NCI-H748 treated with DMSO at 0.1 percent for 48 hours (cell line): ENCODE results near the gene TDRD5.

Experiments
- DNase-seq: peaks from one replicate; lab custom pipeline; 2025; lab: John Stamatoyannopoulos, UW

Gene TDRD5, protein sequence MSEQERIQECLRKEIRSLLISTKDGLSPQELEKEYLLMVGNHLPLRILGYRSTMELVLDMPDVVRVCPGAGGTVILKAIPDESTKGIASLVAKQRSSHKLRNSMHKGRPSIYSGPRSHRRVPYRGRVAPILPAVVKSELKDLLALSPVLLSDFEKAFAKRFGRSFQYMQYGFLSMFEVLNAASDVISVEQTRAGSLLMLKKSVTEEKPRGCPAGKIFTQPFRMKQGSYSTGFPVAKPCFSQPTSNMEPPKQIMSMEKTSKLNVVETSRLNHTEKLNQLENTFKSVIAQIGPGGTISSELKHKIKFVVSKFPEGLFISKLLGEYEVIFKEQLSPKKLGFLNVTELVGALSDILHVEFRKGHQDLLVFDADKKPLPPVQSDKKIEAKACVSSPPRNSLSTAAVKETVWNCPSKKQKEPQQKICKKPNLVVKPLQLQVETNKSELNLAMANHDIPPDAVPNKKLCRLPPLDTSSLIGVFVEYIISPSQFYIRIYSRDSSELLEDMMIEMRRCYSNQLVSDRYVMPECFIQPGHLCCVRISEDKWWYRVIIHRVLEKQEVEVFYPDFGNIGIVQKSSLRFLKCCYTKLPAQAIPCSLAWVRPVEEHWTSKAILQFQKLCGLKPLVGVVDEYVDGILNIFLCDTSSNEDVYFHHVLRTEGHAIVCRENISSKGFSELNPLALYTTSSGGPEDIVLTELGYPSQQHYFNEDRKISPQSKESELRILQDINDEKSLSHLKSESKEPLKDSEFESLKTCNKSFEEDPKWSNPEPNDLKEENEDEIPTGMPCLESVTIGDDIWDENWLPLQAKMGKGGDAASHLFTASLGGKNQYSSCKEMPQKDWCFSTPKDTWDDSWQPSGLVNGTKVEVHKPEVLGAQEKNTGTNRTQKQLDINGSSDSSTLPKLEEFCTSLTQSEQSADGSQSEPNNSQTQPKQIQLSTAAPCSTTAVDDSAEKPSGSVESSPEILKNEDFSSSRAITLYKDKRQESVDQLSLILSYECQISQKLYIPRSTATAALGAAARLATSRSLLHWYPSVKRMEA

GRCh38 chr1:179591592-179592580 lies at the start of gene TDRD5:
Gene TDRD5 (plus strand): TSS chr1:179591832. CDS start chr1:179592616, 784 bp downstream.
- no peak for DNase-seq

GRCh38 chr1:179545321-179545720 lies 46.3 kb upstream of the TDRD5 start:
- no peak for DNase-seq

DNA sequence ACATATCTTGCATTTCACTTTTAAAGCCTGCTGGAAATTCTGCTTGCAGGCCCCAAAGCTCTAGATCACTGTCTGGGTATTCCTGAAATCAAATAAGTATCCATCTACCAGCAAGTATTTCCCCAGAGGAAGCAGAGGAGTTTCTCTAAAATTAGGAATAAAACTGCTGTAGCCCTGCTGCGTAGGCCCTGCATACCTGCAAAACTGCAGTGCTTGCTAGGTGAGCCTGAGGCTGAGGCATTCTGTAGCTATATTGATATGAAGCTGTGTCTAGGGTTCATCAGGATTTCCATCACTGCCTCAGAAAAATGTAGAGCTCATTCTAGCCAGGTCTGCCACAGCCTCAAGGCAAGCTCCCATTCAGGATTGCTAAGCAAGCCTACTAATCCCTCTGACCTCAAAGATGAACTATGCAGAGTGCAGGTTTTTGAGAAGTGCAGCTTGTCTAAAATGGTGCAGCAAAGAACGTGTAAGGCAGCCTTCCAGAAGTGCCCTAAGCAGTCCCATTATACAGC lies 44.6 kb upstream of the TDRD5 start:
- no peak for DNase-seq

- no peak for DNase-seq
Measured at GRCh38 chr1:179548666-179549367, 42.8 kb upstream of the TDRD5 start.

- no peak for DNase-seq
Measured at GRCh38 chr1:179549368-179549700, 42.3 kb upstream of the TDRD5 start.

DNA sequence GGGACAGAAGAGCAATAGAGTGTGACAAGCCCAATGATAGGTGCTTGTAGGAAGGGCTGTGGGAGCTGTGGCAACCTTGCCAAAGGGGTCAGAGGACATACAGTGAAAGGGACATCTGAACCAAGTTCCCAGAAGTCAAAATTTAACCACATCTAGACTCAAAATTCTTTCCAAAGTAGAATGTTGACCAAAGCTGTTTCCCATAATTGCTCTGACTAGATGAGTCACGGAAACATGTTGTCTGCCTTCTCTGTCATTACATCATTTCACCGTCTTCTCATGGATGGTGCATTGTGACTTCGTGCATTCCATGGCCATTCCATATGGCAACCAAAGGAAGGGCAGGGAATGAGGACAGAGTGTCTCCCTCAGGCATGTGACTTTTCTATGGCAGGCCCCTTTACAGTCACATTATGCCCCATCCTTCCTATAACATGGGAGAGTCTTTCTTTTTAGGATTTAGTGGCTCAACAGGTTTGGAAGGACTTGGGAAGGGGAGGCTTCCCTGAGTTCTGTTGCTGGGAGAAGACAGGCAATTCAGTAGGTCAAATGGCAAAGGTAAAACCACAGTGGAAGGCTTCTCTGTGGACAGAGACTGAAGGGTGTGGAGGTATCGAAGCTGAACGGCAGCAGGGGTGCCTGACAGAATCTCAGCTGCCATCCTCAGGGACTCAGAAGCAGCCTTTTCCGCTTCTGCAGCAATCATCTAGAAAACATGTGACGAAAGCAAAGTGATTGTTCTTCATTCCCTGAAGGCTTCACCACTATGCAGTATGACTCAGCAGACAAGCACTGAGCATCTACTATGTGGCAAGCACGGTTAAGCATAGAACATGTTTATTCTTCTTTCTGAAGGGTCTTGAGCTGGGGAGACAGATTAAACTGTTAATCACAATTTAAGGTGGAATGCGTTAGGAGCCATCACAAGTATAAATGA lies 40.6 kb upstream of the TDRD5 start:
- DNase-seq, result no peak

DNA sequence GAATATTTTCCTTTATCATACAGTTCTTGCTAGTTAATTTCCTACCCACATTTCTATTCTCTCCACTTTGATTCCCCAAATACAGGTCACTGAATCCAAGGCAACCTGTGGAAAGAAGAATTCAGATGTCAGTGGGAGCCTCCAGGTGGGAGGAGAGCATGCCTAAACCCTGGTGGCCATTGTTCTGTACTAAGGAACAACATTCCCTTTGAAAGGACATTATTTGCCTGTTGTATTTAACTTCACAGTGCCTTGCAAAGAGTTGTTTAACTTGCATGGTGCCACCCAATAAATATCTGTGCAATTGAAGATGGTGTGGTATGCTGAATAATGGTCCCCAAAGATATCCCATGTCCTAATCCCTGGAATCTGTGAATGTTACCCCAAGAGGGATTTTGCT lies 37.2 kb upstream of the TDRD5 start:
- DNase-seq, result no peak

DNA sequence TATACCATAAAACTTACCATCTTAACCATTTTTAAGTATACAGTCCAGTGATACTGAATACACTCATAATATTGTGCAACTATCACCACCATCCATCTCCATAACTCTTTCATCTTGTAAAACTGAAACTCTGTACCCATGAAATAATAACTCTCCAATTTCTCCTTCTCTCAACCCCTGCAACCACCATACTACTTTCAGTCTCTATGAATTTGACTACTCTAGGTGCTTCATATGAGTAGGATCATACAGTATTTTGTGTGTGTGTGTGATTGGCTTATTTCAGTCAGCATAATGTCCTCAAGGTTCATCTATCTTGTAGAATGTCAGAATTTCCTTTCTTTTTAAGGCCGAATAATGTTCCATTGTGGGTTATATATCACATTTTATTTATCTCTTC lies 33.6 kb upstream of the TDRD5 start:
- DNase-seq, result no peak

DNA sequence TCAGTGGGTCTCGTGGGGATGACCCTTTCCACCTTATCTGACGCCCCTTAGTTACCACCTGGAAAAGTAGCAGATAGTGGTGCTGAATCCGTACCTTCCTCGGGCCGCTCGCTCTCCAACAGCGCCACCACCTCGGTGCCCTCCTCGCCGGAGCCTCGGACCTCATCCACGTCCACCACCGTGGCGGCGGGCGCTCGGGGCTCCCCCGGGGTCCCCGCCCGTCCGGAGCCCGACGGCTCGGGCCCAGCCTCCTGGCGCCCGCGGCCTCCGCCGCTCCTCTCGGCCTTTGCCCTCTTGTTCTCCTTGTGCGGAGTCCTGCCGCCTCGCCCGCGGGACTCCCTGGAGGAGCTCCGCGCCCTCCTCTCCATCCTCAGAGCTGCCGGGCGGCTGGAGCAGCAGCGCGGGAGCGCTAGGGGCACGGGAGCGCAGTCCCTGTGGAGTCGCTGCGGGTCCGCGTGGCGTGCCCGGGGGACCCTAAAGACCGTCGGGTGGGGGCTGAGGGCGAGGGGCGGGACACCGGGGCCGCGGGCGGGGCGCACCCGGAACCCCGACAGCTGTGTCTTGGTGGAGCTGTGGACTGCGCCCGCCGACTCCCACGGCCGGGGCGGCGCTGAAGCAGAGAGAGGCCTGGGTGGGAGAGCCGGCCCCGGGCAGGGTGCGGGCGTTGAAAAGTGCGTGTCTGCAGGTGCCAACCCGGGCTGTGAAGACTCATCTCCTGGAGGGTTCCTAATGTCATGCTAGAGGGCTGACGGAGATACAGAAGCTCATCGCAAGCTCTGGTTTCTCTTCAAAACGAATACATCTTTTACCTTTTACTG lies 15.9 kb upstream of the TDRD5 start, which contains the start of gene NPHS2:
TSS of gene NPHS2 (minus strand) at position 452 of the 818 bp plus-strand sequence. CDS start at position 368, 84 bp downstream.
- no peak for DNase-seq

GRCh38 chr1:179576509-179576908 lies 15.1 kb upstream of the TDRD5 start:
- no peak for DNase-seq

GRCh38 chr1:179583771-179584320 lies 7.8 kb upstream of the TDRD5 start:
- DNase-seq, result no peak

GRCh38 chr1:179586107-179586823 lies 5.4 kb upstream of the TDRD5 start:
- DNase-seq, result peak; percentile 17

DNA sequence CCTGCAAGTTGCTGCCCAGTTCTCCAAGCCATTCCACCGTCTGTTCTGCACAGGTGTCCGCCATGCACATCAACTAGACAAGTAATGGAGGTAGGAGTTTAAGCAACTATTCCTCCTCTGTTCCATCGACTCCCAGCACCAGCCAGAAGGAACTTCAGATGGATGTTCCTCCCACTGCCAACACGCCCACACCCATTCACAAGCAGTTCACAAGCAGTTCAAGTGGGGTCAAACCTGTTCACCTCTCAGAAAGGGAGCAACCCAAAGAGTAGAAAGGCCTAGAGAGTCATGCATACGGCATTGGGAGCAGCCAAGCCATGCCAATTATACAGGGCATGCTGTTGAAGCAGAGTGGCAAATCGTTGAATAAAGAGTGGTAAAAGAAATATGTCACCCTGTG lies 4.3 kb upstream of the TDRD5 start:
- DNase-seq, result no peak

- no peak for DNase-seq
Measured at GRCh38 chr1:179588425-179589024, 3.1 kb upstream of the TDRD5 start.

DNA sequence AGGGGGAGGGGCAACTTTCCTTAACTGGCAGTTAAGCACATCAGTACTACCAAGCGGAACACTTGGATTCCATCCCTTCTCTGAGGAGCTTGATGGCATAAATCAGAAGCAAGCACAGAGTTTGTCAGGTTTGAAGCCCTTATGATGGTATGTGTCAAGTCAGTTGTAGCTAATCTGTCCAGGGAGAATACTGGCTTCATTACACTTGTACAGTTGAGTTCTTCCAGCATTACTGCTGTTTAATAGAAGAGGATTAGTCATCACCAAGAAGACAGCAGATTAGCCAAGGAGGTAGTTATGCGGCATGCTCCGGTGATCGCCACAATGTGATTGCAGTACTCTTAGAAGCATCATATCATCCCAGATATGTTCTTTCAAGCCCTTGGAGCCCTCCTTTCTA lies 2.1 kb upstream of the TDRD5 start:
- no peak for DNase-seq

GRCh38 chr1:179590671-179591070 lies 961 bp upstream of the TDRD5 start:
- no peak for DNase-seq

GRCh38 chr1:179591253-179591591 lies 410 bp upstream of the TDRD5 start:
- DNase-seq, result no peak
